ENCODE data around the gene PICALM.

PICALM gene

GRCh38 chr11:86069408-86070101 lies 671 bp upstream of the PICALM start:
- peak; percentile 75 for DNase-seq (ENCODE audit: low spot score)
- H3K27ac ChIP-seq: peak overlapping the region; percentile 97
- POLR2A ChIA-PET (ENCODE audit: low non-redundant PET): interaction anchor here (1.6 kb wide), 1 partner anchor 91 kb away, joined by 4 read pairs; no protein-coding TSS in a partner anchor
- CTCF ChIA-PET: interaction anchor here (0.6 to 1.3 kb wide), 2 partner anchors 28 to 150 kb away, joined by 3 to 5 read pairs; no protein-coding TSS in a partner anchor
- no peak for TF ChIP-seq CTCF (conservative IDR thresholded peaks at IDR 0.05; ENCODE audit: low read depth)

GRCh38 chr11:86068138-86068871 lies 579 bp downstream of the PICALM start:
- TF ChIP-seq CTCF (conservative IDR thresholded peaks at IDR 0.05; ENCODE audit: low read depth): no peak
- ChIA-PET CTCF (interaction anchor here (1.2 to 1.6 kb wide), 3 partner anchors 27 to 214 kb away, joined by 5 to 6 read pairs (median 6); partner anchors contain the start of gene CCDC83), POLR2A (ENCODE audit: low non-redundant PET) (interaction anchor here (1.6 kb wide), 1 partner anchor 92 kb away, joined by 4 read pairs; no protein-coding TSS in a partner anchor)
- peak overlapping the region; percentile 97 for H3K27ac ChIP-seq
- no peak for DNase-seq (ENCODE audit: low spot score)

- no peak for TF ChIP-seq CTCF (conservative IDR thresholded peaks at IDR 0.05; ENCODE audit: low read depth)
- ChIA-PET POLR2A (ENCODE audit: low non-redundant PET) (no interaction called here), CTCF (interaction anchor here (1.2 to 1.6 kb wide), 2 partner anchors 126 to 213 kb away, joined by 6 read pairs; partner anchors contain the start of gene CCDC83)
- DNase-seq (ENCODE audit: low spot score): no peak
- peak overlapping the region; percentile 97 for H3K27ac ChIP-seq
These were observed 1.1 kb downstream of the PICALM start for GRCh38 chr11:86067851-86068137.

DNA sequence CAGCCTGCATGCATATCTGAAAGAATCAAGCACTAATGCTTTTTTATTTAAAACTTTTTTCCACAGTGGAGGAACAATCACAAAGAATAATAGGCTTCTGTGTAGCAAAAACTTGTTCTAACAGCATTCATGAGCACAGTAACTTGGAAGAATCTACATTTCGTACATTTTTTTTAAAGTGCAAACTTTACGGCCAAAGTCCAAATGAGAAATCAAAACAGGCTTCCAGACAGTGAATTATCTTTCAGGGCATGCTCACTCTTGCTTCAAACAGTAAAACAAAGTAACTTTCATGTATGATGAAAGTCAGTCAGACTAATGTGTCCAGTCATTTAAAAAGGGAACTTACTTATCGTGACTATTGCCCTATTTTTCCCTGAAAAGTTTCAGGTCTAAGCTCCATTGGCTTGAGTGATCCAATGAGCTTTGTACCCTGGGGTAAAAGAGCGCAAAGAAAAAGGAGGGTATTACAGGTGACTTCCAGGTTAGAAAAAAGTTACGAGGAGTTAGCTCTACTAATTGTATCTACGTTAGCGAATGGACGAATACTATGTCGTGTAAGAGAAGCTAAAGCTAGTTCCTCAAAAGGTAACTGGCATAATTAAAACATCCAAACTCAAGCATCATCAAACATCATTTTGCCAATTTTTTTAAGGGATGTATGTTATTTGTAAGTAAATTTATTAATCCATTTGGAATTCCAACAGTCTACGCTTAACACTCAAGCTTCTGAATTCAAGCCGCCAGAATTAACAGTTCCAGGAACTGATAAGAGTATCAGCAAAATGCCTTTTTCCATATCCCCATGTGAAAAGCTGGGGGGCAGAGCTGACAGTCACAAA lies 1.7 kb downstream of the PICALM start:
- POLR2A ChIA-PET (ENCODE audit: low non-redundant PET): no interaction called here
- H3K27ac ChIP-seq: no peak overlapping the region
- CTCF ChIA-PET: interaction anchor here (0.7 to 1.6 kb wide), 3 partner anchors 26 to 213 kb away, joined by 3 to 6 read pairs (median 6); partner anchors contain the start of gene CCDC83
- no peak for DNase-seq (ENCODE audit: low spot score)
- no peak for TF ChIP-seq CTCF (conservative IDR thresholded peaks at IDR 0.05; ENCODE audit: low read depth)

DNA sequence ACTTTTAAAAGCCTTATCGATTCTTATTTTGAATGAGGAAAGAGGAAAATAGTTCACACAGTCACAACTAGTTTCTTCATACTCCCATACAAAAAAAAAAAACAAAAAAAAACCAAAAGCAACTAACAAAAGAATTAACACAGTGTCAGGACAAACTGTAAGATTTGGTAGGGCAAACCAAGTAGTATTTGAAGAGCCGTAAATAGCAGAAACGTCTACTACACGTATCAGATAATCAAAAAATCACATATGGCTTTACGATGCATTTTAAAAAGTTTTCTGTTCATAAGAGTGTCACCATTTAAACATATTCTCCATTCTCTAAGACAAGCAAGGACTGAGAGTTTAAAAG lies 2.3 kb downstream of the PICALM start:
- POLR2A ChIA-PET (ENCODE audit: low non-redundant PET): no interaction called here
- DNase-seq (ENCODE audit: low spot score): no peak
- CTCF ChIA-PET: interaction anchor here (0.7 to 1.3 kb wide), 2 partner anchors 13 to 25 kb away, joined by 3 to 9 read pairs; no protein-coding TSS in a partner anchor
- TF ChIP-seq CTCF (conservative IDR thresholded peaks at IDR 0.05; ENCODE audit: low read depth): no peak
- H3K27ac ChIP-seq: no peak overlapping the region

- POLR2A ChIA-PET (ENCODE audit: low non-redundant PET): no interaction called here
- no peak for DNase-seq (ENCODE audit: low spot score)
- no peak overlapping the region for H3K27ac ChIP-seq
- TF ChIP-seq CTCF (conservative IDR thresholded peaks at IDR 0.05; ENCODE audit: low read depth): no peak
- CTCF ChIA-PET: interaction anchor here (0.5 to 1.3 kb wide), 4 partner anchors 13 to 313 kb away, joined by 3 to 9 read pairs (median 4); partner anchors contain the start of gene CCDC83
These were observed 2.9 kb downstream of the PICALM start for GRCh38 chr11:86066033-86066432.

Data from RWPE1 (cell line).